Skin epidermis (tissue), 12 donors: ENCODE measurements around the gene TCF12.
"Not testable (repeated sequence)": the region's sequence is repeated elsewhere in the genome, so short reads cannot be mapped to it uniquely, and the experiment has no call there.

ENCODE experiments used
- H3K27ac ChIP-seq, 21 experiments: fragments of 200-600 bp; sonication (generic) in 11 of 21; one replicate each; pipeline ENCODE4 v1.5.0; 2020; ENCODE audit warnings: mild to moderate bottlenecking in 3 of 21, inconsistent platforms in 2 of 21, moderate library complexity in 2 of 21
- H3K4me3 ChIP-seq, 7 experiments: fragments of 200-600 bp; sonication (generic) in 2 of 7; one replicate each; pipeline ENCODE4 v1.5.0; 2020; ENCODE audit warnings: inconsistent platforms in 2 of 7, mild to moderate bottlenecking in 2 of 7, moderate library complexity in 1 of 7

Gene TCF12

DNA sequence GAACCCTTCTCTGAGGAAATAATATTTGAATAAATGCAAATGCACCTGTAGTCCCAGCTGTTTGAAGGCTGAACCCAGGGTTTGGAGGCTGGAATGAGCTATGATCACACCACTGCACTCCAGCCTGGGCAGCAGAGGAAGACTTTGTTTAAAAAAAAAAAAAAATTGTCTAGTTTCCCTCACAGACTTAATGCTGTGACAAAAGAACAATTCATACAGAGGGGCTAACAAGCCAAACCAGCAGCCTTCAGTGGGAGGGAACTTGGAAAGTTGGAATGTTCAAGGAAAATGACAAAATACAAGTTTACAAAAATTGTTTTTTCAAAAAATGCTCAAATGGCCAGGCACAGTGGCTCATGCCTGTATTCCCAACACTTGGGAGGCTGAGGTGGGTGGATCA is 229.8 kb downstream of the TCF12 start:
- H3K27ac ChIP-seq: peak overlapping the region in 1 of 21 experiments; percentile 7

DNA sequence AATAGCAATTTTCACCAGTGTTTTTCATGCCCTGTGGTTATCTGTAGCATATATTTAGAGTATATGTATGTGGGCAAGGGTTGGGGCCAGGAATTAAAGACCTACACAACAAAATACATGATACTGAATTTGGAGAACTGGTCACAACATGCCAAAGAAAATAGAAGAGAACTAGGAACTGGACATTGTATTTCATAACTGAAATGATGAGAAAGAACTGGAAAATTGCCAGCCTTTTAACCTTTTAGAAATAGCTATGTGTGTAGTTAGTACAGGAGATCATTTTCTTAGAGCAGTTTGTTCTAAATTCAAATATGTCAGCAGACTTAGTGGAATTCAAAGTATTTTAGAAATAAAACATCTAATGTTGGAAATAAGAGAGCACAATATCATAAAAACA is 230.8 kb downstream of the TCF12 start:
- H3K27ac ChIP-seq: peak overlapping the region in 2 of 21 experiments; percentile 11 to 31
- no peak overlapping the region for H3K4me3 ChIP-seq

More for the DNA sequence above, 229.8 kb downstream of the TCF12 start:
- no peak overlapping the region for H3K4me3 ChIP-seq

DNA sequence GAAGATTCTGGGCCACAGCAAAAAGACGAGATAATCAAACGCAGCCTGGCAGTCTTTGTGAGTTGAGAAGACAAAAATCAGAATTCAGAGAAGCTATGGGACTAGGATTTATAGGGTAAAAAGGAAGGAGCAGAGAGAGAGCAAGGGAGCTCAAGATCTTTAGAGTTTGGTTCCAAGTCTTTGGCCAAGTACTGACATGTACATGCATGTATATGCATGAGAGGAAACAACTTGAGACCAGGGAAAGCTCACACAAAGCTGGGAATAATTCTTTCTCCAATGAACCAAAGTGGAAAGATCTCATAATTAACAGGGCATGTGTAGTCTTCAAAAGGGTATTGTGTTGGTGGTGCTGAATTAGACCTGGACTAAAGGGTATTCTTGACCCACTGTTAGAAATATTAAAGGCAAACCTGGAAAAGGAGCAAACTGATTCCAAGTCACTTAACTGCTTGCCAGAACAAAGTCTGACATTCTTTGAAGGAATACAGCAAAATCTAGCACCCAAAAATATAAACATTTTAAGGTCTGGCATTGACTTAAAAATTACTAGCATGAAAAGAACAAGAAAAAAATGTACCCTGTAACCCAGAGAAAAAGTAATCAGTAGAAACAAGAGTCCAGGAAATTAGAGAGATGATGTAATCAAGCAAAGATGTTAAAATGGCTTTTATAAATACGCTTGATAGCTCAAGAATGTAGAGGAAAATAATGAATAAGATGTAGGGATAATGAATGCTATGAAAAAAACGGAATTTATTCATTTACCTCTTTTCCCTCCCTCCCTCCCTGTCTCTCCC is 231.8 kb downstream of the TCF12 start:
- Histone ChIP-seq H3K4me3 (no peak overlapping the region), H3K27ac (peak overlapping the region in 2 of 21 experiments; percentile 11 to 39)

DNA sequence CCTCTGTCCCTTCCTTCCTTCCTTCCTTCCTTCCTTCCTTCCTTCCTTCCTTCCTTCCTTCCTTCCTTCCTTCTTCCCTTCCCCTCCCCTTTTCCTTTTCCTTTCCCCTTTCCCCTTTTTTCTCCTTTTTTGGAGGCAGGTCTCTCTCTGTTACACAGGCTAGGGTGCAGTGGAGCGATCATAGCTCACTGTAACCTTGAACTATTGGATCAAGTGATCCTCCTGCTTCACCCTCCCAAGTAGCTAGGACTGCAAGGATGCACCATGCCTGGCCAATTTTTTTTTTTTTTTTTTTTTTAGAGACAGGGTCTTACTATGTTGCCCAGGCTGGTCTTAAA is 232.4 kb downstream of the TCF12 start:
- not testable (repeated sequence) for H3K4me3 ChIP-seq, H3K27ac ChIP-seq

DNA sequence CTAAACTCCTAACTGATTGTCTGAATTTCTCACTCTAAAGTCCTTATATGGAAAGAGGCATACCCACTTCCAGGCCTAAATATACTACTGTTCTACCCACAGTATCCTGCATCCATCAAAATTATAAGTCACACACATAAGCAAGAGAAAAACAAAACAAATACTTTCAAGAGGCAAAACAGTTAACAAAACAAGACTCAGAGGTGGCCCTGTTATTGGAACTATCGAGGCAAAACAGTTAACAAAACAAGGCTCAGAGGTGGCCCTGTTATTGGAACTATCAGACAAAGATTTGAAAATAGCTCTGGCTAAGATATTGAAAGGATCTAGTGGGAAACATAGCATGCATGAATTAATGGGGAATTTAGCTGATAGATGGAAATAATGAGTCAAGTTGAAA is 233.7 kb downstream of the TCF12 start:
- H3K4me3 ChIP-seq: no peak overlapping the region
- no peak overlapping the region for H3K27ac ChIP-seq

DNA sequence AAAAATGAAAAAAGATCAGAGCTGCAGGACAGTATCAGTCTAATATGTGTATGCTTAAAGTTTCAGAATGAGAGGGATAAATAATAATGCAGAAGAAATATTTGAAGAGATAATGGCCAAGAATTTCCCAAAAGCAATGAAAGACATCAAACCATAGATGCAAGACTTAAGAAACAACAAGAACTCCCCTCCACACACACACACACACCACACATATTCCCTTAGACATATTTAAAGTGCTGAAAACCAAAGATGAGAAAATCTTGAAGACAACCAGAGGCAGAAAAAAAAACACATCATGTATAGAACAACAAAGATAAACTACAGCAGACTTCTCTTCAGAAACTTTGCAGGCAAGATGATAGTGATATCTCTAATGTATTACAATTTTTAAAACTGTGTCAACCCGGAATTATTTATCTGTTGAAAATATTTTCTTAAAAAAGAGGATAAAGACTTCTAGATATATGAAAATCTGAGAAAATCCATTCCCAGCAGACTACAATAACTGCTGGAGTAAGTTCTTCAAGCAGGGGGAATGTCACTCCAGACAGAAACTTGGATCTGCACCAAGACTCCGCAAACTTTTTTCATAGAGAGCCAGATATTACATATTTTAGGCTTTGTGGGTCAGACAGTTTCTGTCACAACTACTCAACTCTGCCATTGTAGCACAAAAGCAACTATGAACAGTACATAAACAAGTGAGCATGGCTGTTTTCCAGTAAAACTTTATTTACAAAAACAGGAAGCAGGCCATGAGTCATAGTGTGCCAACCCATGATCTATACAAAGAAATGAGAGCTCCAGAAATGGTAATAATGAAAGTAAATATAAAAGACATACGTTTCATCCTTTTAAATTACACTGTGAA is 234.5 kb downstream of the TCF12 start:
- Histone ChIP-seq H3K4me3 (no peak overlapping the region), H3K27ac (peak overlapping the region in 2 of 21 experiments; percentile 3 to 8)

DNA sequence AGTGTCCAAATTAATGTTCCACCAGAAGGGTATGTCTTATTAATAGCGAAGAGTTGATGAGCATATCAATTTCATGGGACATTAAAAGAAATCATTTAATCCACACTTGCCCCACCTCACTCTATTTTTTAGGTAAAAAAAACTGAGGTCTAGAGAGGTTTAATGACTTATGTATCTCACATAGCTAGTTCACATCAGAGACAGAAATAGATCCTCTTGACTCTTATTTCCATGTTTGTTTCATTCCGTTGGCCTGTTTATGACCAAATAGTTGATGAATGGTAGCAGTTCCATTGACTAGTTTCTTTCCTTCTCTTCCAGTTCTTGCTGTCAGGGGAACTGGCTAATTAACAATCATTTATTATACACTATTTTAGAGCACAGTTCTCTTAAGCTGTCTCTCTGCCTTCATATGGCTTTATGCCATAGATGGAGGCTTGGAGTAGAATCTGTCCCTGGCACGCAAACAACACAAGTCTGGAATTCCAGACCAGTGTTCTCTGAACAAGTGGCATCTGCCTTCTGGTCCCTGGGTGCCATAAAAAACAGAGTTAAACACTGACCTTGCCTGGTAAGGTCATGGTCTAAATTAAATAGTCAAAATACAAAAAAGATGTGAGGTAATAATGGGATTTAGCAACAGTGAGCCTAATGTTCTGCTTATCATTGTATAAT is 237.9 kb downstream of the TCF12 start:
- Histone ChIP-seq H3K27ac (no peak overlapping the region), H3K4me3 (no peak overlapping the region)

DNA sequence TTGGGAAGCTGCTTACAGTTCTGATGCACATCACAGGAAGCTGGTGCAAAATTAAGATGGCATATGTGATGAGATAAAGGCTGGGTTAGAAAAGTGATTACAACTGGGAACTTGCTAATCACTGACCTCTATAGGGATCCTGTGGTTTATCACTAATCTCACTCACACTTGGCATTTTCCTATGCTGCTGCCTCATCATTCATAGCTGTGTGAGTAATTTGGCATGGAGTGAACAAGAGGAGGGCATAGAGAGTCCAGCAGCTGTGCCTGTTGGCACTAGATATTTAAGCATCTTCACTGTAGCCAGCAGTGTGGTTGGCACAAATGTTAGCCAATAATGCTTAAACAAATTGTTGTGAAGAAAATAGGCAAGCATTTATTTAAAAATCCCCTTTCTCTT is 240.1 kb downstream of the TCF12 start:
- Histone ChIP-seq H3K4me3 (no peak overlapping the region), H3K27ac (peak overlapping the region in 1 of 21 experiments; percentile 26)

DNA sequence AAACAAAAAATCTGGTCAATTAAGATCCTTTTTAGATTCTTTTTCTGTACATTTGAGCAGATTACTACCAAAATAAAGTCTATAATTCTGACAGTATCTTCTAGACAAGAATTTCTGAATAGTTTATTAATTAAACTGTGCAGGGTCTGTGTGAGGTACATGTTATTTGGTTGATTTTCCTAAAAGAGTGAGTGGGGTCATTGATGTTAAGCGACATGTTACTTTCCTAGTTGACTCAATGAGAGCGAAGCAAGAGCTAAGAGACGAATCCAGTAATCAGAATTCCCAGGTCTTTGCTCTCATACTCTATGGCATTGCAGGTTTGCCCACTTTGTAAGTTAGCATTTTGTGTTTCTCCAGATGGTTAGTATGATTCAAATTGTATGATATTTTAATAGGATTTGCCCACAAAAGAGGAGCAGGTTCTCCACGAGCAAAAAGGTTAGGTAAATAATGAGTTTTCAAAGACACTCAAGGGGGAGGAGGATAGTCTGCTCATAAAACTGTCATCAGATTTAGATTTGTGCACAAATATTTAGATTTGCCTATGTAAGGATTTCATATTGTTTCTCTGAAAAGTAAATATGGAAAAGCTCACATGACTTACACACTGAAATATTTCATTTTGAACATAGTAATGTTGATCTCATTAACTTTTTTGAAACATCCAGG is 240.7 kb downstream of the TCF12 start:
- no peak overlapping the region for H3K27ac ChIP-seq
- no peak overlapping the region for H3K4me3 ChIP-seq

DNA sequence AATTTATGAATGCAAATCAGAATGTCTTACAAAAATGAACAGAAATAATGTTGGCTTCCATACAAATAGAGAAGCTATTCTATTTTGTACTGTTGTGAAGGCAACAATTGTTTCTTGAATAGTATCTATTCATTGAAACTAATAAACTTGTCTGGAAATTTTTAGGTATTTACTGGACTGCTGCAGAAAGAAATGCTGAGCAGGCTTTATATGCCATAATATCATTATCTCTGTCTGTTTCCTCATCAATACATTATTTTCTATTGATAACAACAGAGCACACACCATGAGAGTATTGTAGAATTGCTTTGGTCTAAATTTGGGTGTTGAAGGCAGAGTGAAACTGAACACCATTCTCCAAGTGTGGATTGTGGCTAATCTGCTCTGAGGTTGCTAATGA is 241.3 kb downstream of the TCF12 start:
- Histone ChIP-seq H3K4me3 (no peak overlapping the region), H3K27ac (no peak overlapping the region)

DNA sequence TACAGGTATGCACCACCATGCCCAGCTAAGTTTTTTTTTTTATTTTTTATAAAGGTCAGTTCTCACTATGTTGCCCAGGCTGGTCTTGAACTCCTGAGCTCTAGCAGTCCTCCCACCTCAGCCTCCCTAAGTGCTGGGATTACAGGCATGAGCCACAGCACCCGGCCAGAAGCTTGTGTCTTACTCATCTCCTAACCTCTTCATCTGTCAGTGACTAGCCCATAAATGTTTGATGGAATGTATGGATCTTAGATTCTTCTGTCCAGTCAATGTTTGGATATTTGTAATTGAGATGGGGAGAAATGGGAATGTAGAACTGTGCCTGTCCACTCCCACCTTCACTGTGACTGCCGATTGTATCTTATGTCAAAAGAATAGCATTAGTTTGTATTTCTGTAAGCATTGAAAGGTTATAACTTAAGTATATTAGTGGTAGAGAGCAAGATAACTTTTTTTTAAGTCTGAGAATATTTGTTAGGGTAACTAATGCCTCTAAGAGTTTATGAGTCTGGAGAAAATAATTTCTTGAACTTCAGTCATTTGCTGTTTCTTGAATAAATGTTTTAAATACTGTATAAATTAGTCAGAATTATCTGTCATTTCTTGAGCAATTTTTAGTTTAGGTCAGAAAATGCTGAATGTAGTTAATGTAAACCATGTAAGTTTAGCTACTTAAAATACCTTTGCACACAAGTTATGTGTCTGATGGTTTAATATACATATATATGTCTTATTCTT is 242.5 kb downstream of the TCF12 start:
- Histone ChIP-seq H3K4me3 (no peak overlapping the region), H3K27ac (no peak overlapping the region)

DNA sequence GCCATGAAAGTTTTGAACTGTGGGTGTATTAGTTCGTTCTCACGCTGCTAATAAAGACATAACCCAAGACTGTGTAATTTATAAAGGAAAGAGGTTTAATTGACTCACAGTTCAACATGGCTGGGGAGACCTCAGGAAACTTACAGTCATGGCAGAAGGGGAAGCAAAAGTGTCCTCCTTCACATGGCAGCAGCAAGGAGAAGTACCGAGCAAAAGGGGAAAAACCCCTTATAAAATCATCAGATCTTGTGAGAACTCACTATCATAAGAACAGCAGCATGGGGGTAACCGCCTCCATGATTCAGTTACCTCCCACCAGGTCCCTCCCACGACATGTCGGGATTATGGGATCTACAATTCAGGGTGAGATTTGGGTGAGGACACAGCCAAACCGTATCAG is 245.8 kb downstream of the TCF12 start:
- not testable (repeated sequence) for H3K27ac ChIP-seq, H3K4me3 ChIP-seq

DNA sequence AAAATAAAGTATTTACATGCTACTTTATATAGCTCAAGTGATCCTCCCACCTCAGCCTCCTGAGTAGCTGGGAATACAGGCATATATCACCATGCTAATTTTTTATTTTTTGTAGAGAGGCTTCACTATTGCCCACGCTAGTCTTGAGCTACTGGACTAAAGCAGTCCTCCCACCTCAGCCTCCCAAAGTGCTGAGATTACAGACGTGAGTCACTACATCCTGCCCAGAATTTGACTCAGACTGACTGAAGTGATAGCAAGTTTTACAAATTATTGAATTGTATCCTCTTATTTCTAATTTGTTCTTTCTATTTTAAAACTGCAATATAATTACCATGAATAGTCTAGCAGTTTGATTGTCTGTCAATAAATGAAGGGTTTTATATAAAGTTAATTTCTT is 247.5 kb downstream of the TCF12 start:
- H3K27ac ChIP-seq: no peak overlapping the region
- H3K4me3 ChIP-seq: no peak overlapping the region

DNA sequence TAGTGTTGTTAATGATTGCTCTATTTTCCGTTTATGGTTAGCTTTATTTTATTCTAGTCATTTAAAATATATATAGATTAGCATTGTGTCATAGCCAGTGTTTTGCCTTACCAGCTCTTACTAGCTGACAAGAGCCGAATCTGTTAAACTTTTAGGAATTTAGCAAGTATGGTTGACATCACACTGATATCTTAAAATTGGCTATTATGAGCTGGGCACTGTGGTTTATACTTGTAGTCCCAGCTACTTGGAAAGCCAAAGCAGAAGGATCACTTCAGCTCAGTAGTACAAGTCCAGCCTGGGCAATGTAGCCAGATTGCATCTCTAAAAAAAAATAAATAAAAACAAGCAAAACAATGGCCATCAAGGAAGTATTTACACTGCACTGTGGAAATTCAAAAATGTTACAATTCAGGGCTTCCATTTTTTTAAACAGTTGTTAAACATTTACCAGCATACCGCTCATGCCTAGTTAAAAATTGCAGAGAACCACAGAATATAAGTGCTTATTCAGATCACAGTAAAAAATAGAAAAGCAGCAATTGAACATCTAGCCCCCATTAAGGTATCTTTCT is 249.5 kb downstream of the TCF12 start:
- Histone ChIP-seq H3K4me3 (no peak overlapping the region), H3K27ac (no peak overlapping the region)

DNA sequence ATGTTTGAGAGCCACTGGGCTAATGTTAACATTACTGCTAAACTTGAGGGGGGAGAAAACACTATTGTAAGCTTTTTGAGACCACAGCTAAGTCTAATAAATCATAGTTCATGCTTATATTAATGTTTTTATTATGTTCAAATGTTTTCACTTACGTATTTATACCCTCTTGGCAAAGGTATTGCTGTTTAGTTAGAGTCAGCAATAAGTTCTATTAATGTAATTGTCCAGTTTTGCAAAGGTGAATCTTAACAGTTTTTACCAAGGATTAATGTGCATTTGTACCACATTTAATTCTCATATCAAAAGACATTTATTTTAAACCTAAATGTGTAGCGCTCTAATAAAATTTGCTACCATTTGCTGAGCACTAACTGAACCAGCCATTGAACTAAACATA is 251.2 kb downstream of the TCF12 start:
- no peak overlapping the region for H3K27ac ChIP-seq
- H3K4me3 ChIP-seq: no peak overlapping the region

DNA sequence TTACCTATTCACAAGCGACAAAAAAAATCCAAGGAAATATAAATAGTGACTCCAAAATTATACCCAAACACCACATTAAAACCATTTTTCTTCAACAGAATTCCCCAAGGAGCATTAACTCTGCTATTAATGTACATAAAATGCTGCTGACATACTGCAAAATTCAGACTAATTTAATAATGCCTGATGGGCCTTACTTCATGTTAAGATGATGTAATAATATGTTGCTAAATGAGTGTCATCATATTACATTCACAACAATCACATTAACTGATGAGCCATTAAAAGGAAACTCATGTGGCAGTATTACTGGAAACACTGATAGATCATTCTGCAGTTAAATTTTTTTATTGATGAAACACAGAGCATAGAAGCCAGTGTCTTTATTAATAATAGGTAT is 253.0 kb downstream of the TCF12 start:
- Histone ChIP-seq H3K4me3 (no peak overlapping the region), H3K27ac (no peak overlapping the region)

DNA sequence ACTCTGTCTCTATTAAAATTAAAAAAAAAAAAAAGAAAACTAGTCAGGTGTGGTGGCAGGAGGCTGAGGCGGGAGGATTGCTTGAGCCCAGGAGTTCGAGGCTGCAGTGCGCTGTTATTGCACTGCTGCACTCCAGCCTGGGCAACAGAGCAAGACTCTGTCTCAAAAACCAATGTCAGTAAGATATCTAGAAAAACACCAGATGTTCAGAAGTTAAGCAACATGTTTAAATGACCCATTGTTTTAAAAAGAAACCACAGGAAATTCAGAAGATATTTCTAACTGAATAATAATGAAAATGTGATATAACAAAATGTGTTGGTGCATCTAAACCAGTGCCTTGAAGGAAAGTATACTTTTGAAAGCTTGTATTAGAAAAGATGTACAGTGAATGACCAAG is 254.5 kb downstream of the TCF12 start:
- Histone ChIP-seq H3K4me3 (no peak overlapping the region), H3K27ac (no peak overlapping the region)

DNA sequence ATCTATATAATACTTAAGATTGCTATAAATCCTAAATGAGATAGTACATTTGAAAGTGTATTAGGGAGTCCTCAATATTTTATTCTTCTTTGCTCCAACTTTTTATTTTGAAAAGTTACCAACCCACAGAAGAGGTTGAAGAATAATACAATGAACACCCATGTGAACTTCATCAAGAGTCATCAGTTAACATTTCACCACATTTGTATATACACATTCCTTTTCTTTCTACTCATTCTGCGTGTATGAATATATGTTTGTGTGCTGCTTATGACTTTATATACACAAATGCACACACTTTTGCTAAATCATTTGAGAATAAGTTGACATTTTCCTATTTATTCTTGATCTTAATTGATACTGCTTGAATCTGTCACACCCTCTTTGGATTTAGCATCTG is 264.6 kb downstream of the TCF12 start:
- H3K27ac ChIP-seq: peak overlapping the region in 3 of 21 experiments; percentile 7 to 49 (median 16)
- H3K4me3 ChIP-seq: no peak overlapping the region
